IMR-90 (cell line): ENCODE data around the gene FNDC10. TPM values are rescaled to one million over a fixed set of nuclear protein-coding genes. Genes with fewer than 3 reads are reported as not detected.
A peak's percentile ranks its signal among the peaks of the same experiment; 100 is the strongest.

ENCODE experiments used
- ATAC-seq: fragments of 200-7000 bp; cut with Tn5 transposase; 2 replicates; pipeline ENCODE4 v1.9.1; 2020; ENCODE audit warnings: low read depth, mild to moderate bottlenecking, moderate library complexity
- BruUV-seq: library from RNA; stranded (reverse); fragments of 400-500 nt; replicated peaks from 2 replicates; lab custom pipeline; 2021; lab: Mats Ljungman, UMichigan
- CTCF ChIA-PET: fragments of 300-600 bp; formaldehyde crosslinking; extraction: SDS; loops from one replicate; lab custom pipeline; 2021; ENCODE audit warnings: antibody characterized with exemption; lab: Yijun Ruan, JAX
- POLR2A ChIA-PET: fragments of 300-600 bp; sonication (Branson Sonifier 250); formaldehyde crosslinking; loops from one replicate; lab custom pipeline; 2022; ENCODE audit warnings: antibody characterized with exemption; ENCODE audit not compliant: unreplicated experiment; lab: Charles Lee
- DNase-seq: peaks from one replicate; pipeline ENCODE4 v3.0.0; 2013
- H2AFZ ChIP-seq: replicated peaks from 2 replicates; pipeline ENCODE3; 2013; ENCODE audit warnings: low read length, mild to moderate bottlenecking; ENCODE audit not compliant: poor library complexity
- H2AK5ac ChIP-seq: 2 replicates; pipeline ENCODE4 v1.6.1; 2013; ENCODE audit warnings: low read depth, low read length, inconsistent platforms
- H2AK9ac ChIP-seq: replicated peaks from 2 replicates; pipeline ENCODE3; 2013; ENCODE audit warnings: mild to moderate bottlenecking, low read depth, low read length, moderate library complexity; ENCODE audit not compliant: poor library complexity
- H2BK120ac ChIP-seq: 2 replicates; pipeline ENCODE4 v1.6.1; 2013; ENCODE audit warnings: low read depth, low read length, inconsistent platforms
- H2BK15ac ChIP-seq: 3 replicates; pipeline ENCODE4 v1.6.1; 2013; ENCODE audit warnings: low read depth, low read length, inconsistent platforms
- H2BK20ac ChIP-seq: 2 replicates; pipeline ENCODE4 v1.6.1; 2013; ENCODE audit warnings: low read depth, mild to moderate bottlenecking, inconsistent platforms, low read length, moderate library complexity
- H2BK5ac ChIP-seq: 2 replicates; pipeline ENCODE4 v1.6.1; 2013; ENCODE audit warnings: mild to moderate bottlenecking, low read depth, low read length, inconsistent platforms; ENCODE audit not compliant: poor library complexity, severe bottlenecking
- H3K14ac ChIP-seq: replicated peaks from 2 replicates; pipeline ENCODE4 v1.6.1; 2013; ENCODE audit warnings: low read depth, low read length, inconsistent platforms
- H3K18ac ChIP-seq: 2 replicates; pipeline ENCODE4 v1.6.1; 2013; ENCODE audit warnings: low read depth, low read length, control low read depth
- H3K23ac ChIP-seq: 2 replicates; pipeline ENCODE4 v1.6.1; 2013; ENCODE audit warnings: low read depth, low read length, inconsistent platforms
- H3K27ac ChIP-seq: 2 replicates; pipeline ENCODE4 v1.5.1; 2013; ENCODE audit warnings: mild to moderate bottlenecking, control low read depth, low read length; ENCODE audit not compliant: insufficient read depth
- H3K27me3 ChIP-seq: 2 replicates; pipeline ENCODE4 v1.6.1; 2013; ENCODE audit warnings: low read length; ENCODE audit not compliant: control insufficient read depth, insufficient read depth
- H3K36me3 ChIP-seq: 2 replicates; pipeline ENCODE4 v1.6.1; 2013; ENCODE audit warnings: low read length, mixed read lengths; ENCODE audit not compliant: control insufficient read depth, insufficient read depth
- H3K4ac ChIP-seq: 2 replicates; pipeline ENCODE4 v1.6.1; 2013; ENCODE audit warnings: low read depth, low read length, inconsistent platforms
- H3K4me1 ChIP-seq: 2 replicates; pipeline ENCODE4 v1.6.1; 2013; ENCODE audit warnings: low read length, mixed read lengths; ENCODE audit not compliant: control insufficient read depth, insufficient read depth
- H3K4me2 ChIP-seq: 2 replicates; pipeline ENCODE4 v1.6.1; 2013; ENCODE audit warnings: low read depth, mild to moderate bottlenecking, control low read depth, low read length, moderate library complexity
- H3K4me3 ChIP-seq: 2 replicates; pipeline ENCODE4 v1.5.1; 2013; ENCODE audit warnings: low read depth, mild to moderate bottlenecking, control low read depth, low read length, moderate library complexity; ENCODE audit not compliant: insufficient read depth
- H3K56ac ChIP-seq: 2 replicates; pipeline ENCODE4 v1.6.1; 2013; ENCODE audit warnings: low read length, inconsistent platforms; ENCODE audit not compliant: insufficient read depth; ENCODE audit errors: extremely low read depth
- H3K79me1 ChIP-seq, 2 experiments: 2 replicates each; pipeline ENCODE4 v1.6.1; 2013; ENCODE audit warnings: low read length in 2 of 2, inconsistent platforms in 1 of 2, low read depth in 1 of 2
- H3K9ac ChIP-seq: 2 replicates; pipeline ENCODE4 v1.6.1; 2013; ENCODE audit warnings: low read depth, low read length, control low read depth
- H3K9me1 ChIP-seq: 2 replicates; pipeline ENCODE4 v1.6.1; 2013; ENCODE audit warnings: low read length, inconsistent platforms; ENCODE audit not compliant: insufficient read depth
- H3K9me3 ChIP-seq: 2 replicates; pipeline ENCODE4 v1.6.1; 2013; ENCODE audit warnings: low read length; ENCODE audit not compliant: control insufficient read depth, insufficient read depth
- H4K20me1 ChIP-seq: 2 replicates; pipeline ENCODE4 v1.6.1; 2013; ENCODE audit warnings: low read length, inconsistent platforms; ENCODE audit not compliant: insufficient read depth
- H4K5ac ChIP-seq: 2 replicates; pipeline ENCODE4 v1.6.1; 2013; ENCODE audit warnings: mild to moderate bottlenecking, low read depth, low read length, control low read depth
- H4K8ac ChIP-seq, 2 experiments: 2 replicates each; pipeline ENCODE4 v1.6.1; 2013; ENCODE audit warnings: low read depth in 2 of 2, low read length in 2 of 2, control low read depth in 1 of 2, inconsistent platforms in 1 of 2
- H4K91ac ChIP-seq: 2 replicates; pipeline ENCODE4 v1.6.1; 2013; ENCODE audit warnings: low read depth, low read length, inconsistent platforms; ENCODE audit not compliant: insufficient read depth
- BHLHE40 ChIP-seq: fragments of 150-350 bp; IDR thresholded peaks from 2 replicates; pipeline ENCODE4 v1.6.1; 2016; ENCODE audit warnings: mild to moderate bottlenecking, low read depth, low read length
- CEBPB ChIP-seq: IDR thresholded peaks from 2 replicates; pipeline ENCODE4 v1.6.1; 2012; ENCODE audit warnings: low read depth, low read length, improper control_type of control experiment
- CHD1 ChIP-seq: IDR thresholded peaks from 2 replicates; pipeline ENCODE4 v1.6.1; 2012; ENCODE audit warnings: low read depth, low read length, improper control_type of control experiment
- ELK1 ChIP-seq: fragments of 150-350 bp; IDR thresholded peaks from 2 replicates; pipeline ENCODE4 v1.6.1; 2016; ENCODE audit warnings: low read depth, mild to moderate bottlenecking, low read length, moderate library complexity, borderline replicate concordance
- FOS ChIP-seq: fragments of 150-350 bp; IDR thresholded peaks from 2 replicates; pipeline ENCODE4 v1.6.1; 2016; ENCODE audit warnings: low read depth, low read length
- MAFK ChIP-seq: IDR thresholded peaks from 2 replicates; pipeline ENCODE4 v1.6.1; 2012; ENCODE audit warnings: low read depth, low read length, improper control_type of control experiment
- MAZ ChIP-seq: IDR thresholded peaks from 2 replicates; pipeline ENCODE4 v1.6.1; 2012; ENCODE audit warnings: low read depth, mild to moderate bottlenecking, low read length, improper control_type of control experiment, moderate library complexity, borderline replicate concordance
- MXI1 ChIP-seq: IDR thresholded peaks from 2 replicates; pipeline ENCODE4 v1.6.1; 2012; ENCODE audit warnings: low read depth, mild to moderate bottlenecking, low read length, moderate library complexity, borderline replicate concordance
- NFE2L2 ChIP-seq: fragments of 150-350 bp; IDR thresholded peaks from 2 replicates; pipeline ENCODE4 v1.6.1; 2016; ENCODE audit warnings: low read depth, mild to moderate bottlenecking, low read length
- POLR2A ChIP-seq: IDR thresholded peaks from 2 replicates; pipeline ENCODE4 v1.6.1; 2012; ENCODE audit warnings: mild to moderate bottlenecking, low read depth, low read length
- RAD21 ChIP-seq: IDR thresholded peaks from 2 replicates; pipeline ENCODE4 v1.6.1; 2012; ENCODE audit warnings: low read length, improper control_type of control experiment
- RCOR1 ChIP-seq: IDR thresholded peaks from 2 replicates; pipeline ENCODE4 v1.6.1; 2012; ENCODE audit warnings: mild to moderate bottlenecking, low read length, improper control_type of control experiment; ENCODE audit not compliant: insufficient replicate concordance
- RFX5 ChIP-seq: IDR thresholded peaks from 2 replicates; pipeline ENCODE4 v1.8.0; 2012; ENCODE audit warnings: low read depth, mild to moderate bottlenecking, low read length, moderate library complexity
- SMC3 ChIP-seq: fragments of 150-350 bp; IDR thresholded peaks from 2 replicates; pipeline ENCODE4 v1.6.1; 2016; ENCODE audit warnings: low read depth, mild to moderate bottlenecking, antibody characterized with exemption, low read length, moderate library complexity
- USF2 ChIP-seq: fragments of 150-350 bp; IDR thresholded peaks from 2 replicates; pipeline ENCODE4 v1.6.1; 2017; ENCODE audit warnings: mild to moderate bottlenecking, antibody characterized with exemption, low read length, low read depth
- WGBS, 2 experiments: methylation state at CpG; one replicate each; pipeline versions ENCODE4 v1.1.5 to v1.1.7; 2013; ENCODE audit warnings: missing lambda C conversion rate in 2 of 2; ENCODE audit not compliant: insufficient read length in 1 of 2; ENCODE audit errors: extremely low coverage in 2 of 2; 5-methylcytosine and 5-hydroxymethylcytosine counted together
- dilution Hi-C: fragments of 300-500 bp; cut with HindIII; formaldehyde crosslinking; loops from one replicate; pipeline ENCODE4 v1.14.3; 2018; ENCODE audit warnings: low sequenced_read_pairs; ENCODE audit not compliant: unreplicated experiment
- in situ Hi-C: fragments of 300-500 bp; cut with MboI; formaldehyde crosslinking; loops from 3 replicates; pipeline ENCODE4 v1.14.3; 2019; ENCODE audit warnings: low sequenced_read_pairs, inconsistent platforms, mixed read lengths
- intact Hi-C: fragments of 100-400 bp; cut with micrococcal nuclease; formaldehyde crosslinking; loops from 2 replicates; pipeline ENCODE4 v1.10.0; 2022
- polyA plus RNA-seq, 3 experiments: library from polyadenylated mRNA; depleted of rRNA; stranded (reverse); fragments of >200 nt; gene quantifications; 2 replicates each; pipeline ENCODE4 v1.2.3, GENCODE V29; 2012; ENCODE audit warnings: low replicate concordance in 1 of 3
- total RNA-seq: library from RNA; depleted of rRNA; stranded (reverse); fragments of >200 nt; gene quantifications from 2 replicates; pipeline ENCODE4 v1.2.3, GENCODE V29; 2012
- TF ChIP-seq, protein P1 (sequence below): conservative IDR thresholded peaks from 2 replicates; pipeline ENCODE4 v1.5.1; 2012; ENCODE audit warnings: mild to moderate bottlenecking, low read depth, low read length, improper control_type of control experiment

Gene FNDC10
- total and polyA plus RNA-seq, 2 of the 4 experiments (the other 2 are of a cell fraction) = 0.36 to 5.8 TPM

GRCh38 chr1:1591452-1591851 is 8.5 kb downstream of the FNDC10 start:
- ChIA-PET POLR2A (no interaction called here), CTCF (no interaction called here)
- no peak overlapping the region for H2AK9ac ChIP-seq
- ATAC-seq (no peak), DNase-seq (peak; percentile 34)
- no peak for TF ChIP-seq MXI1
- TF ChIP-seq SMC3 = no peak
- TF ChIP-seq, protein P1, sequence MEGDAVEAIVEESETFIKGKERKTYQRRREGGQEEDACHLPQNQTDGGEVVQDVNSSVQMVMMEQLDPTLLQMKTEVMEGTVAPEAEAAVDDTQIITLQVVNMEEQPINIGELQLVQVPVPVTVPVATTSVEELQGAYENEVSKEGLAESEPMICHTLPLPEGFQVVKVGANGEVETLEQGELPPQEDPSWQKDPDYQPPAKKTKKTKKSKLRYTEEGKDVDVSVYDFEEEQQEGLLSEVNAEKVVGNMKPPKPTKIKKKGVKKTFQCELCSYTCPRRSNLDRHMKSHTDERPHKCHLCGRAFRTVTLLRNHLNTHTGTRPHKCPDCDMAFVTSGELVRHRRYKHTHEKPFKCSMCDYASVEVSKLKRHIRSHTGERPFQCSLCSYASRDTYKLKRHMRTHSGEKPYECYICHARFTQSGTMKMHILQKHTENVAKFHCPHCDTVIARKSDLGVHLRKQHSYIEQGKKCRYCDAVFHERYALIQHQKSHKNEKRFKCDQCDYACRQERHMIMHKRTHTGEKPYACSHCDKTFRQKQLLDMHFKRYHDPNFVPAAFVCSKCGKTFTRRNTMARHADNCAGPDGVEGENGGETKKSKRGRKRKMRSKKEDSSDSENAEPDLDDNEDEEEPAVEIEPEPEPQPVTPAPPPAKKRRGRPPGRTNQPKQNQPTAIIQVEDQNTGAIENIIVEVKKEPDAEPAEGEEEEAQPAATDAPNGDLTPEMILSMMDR = no peak
- TF ChIP-seq BHLHE40 = no peak
- TF ChIP-seq RCOR1 = no peak
- no peak for TF ChIP-seq POLR2A
- no peak for TF ChIP-seq CEBPB
- no peak for TF ChIP-seq MAZ
- no peak for TF ChIP-seq RAD21
- no peak for TF ChIP-seq CHD1
- TF ChIP-seq FOS = no peak
- no peak for TF ChIP-seq NFE2L2
- TF ChIP-seq RFX5 = no peak
- TF ChIP-seq MAFK = no peak
- no peak for TF ChIP-seq USF2
- no peak for TF ChIP-seq ELK1
- no peak overlapping the region for H4K5ac ChIP-seq
- no peak overlapping the region for H2BK5ac ChIP-seq
- no peaks in the 10 kb centered on the region for H3K9me3 ChIP-seq
- H3K18ac ChIP-seq = no peak overlapping the region
- 83% methylated on average over 2 of the region's 13 CpGs; no CpG with 5 or more reads in 1 of the 2 experiments for WGBS, 2 experiments
- no peak overlapping the region for H3K56ac ChIP-seq
- no peaks in the 10 kb centered on the region for H4K20me1 ChIP-seq
- no peak overlapping the region for H3K4me3 ChIP-seq
- H4K8ac ChIP-seq = no peak overlapping the region
- BruUV-seq = no TSS peak
- no peak overlapping the region for H3K9ac ChIP-seq
- H3K4me2 ChIP-seq = no peak overlapping the region
- H2BK15ac ChIP-seq = no peak overlapping the region
- dilution Hi-C loops (no loop called here), intact Hi-C loops (no loop called here), in situ Hi-C loops (no loop called here)
- no peaks in the 10 kb centered on the region for H3K9me1 ChIP-seq
- H3K79me1 ChIP-seq = no peaks in the 10 kb centered on the region
- H2BK20ac ChIP-seq = no peak overlapping the region
- no peak overlapping the region for H4K91ac ChIP-seq
- H3K27me3 ChIP-seq = peaks cover 9% of the 10 kb centered on the region; the same call in 1 of the 2 replicates
- H2AK5ac ChIP-seq = no peak overlapping the region
- H3K4ac ChIP-seq = no peak overlapping the region
- H3K27ac ChIP-seq = no peak overlapping the region
- no peak overlapping the region for H3K14ac ChIP-seq
- no peak overlapping the region for H2AFZ ChIP-seq
- no peak overlapping the region for H2BK120ac ChIP-seq
- no peaks in the 10 kb centered on the region for H3K4me1 ChIP-seq
- H3K36me3 ChIP-seq = no peaks in the 10 kb centered on the region
- H3K23ac ChIP-seq = no peak overlapping the region
